Spleen (tissue), 7 donors: ENCODE measurements around the gene MYO1D.

ENCODE experiments used
- POLR2AphosphoS5 ChIP-seq, 3 donors: sonication (generic); formaldehyde crosslinking; IDR thresholded peaks; one replicate each; pipeline ENCODE4 v1.5.1; 2017; ENCODE audit warnings: antibody characterized with exemption in 3 of 3
- TF ChIP-seq, protein P1 (sequence below), 11 experiments: fragments of 200-600 bp in 7 of 11; fragments of 450-650 bp in 4 of 11; sonication (generic) in 4 of 11; IDR thresholded peaks in 8 of 11; conservative IDR thresholded peaks in 3 of 11; 1 replicate in 7 of 11; 2 replicates in 4 of 11; pipeline versions ENCODE4 v1.4.0 to v1.8.0; 2016 to 2021; ENCODE audit warnings: antibody characterized with exemption in 11 of 11, inconsistent platforms in 4 of 11, mild to moderate bottlenecking in 1 of 11
- donor health status: DM: no; HTN: no; CAD: no; lungs with moderate emphysema.
- donor health status: DM: no; HTN: no; CAD: no.
- donor health status: DM: no; HTN: no; CAD: no.

DNA sequence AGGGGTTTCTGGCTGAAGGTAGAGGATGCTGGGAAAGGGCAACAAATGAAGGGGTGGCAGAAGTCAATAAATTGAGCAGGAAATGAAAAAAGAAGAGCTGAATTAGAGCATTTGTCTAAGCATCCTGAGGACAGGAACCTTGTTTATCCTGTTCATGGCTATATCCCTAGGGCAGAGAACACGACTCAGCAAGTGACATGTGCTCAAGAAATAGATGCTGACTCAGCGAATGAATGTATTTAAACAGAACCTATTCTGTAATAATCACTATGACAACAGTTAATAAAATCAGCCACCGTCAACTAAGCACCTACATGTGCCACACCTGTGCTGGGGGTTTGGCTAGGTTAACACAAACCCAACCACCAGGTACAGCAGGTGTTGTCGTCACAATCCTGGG lies 309.8 kb downstream of the MYO1D start:
- TF ChIP-seq, protein P1, sequence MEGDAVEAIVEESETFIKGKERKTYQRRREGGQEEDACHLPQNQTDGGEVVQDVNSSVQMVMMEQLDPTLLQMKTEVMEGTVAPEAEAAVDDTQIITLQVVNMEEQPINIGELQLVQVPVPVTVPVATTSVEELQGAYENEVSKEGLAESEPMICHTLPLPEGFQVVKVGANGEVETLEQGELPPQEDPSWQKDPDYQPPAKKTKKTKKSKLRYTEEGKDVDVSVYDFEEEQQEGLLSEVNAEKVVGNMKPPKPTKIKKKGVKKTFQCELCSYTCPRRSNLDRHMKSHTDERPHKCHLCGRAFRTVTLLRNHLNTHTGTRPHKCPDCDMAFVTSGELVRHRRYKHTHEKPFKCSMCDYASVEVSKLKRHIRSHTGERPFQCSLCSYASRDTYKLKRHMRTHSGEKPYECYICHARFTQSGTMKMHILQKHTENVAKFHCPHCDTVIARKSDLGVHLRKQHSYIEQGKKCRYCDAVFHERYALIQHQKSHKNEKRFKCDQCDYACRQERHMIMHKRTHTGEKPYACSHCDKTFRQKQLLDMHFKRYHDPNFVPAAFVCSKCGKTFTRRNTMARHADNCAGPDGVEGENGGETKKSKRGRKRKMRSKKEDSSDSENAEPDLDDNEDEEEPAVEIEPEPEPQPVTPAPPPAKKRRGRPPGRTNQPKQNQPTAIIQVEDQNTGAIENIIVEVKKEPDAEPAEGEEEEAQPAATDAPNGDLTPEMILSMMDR (IDR thresholded peaks at IDR 0.05 in 8 of 11, conservative IDR thresholded peaks at IDR 0.05 in 3 of 11) = no peak
- no peak for TF ChIP-seq POLR2AphosphoS5 (IDR thresholded peaks at IDR 0.05)
